HG03432 (cell line): ENCODE results near the gene ZNF133.
"Not testable (repeated sequence)": the region's sequence is repeated elsewhere in the genome, so short reads cannot be mapped to it uniquely, and the experiment has no call there.

Source experiments
- ATAC-seq: cut with Tn5 transposase; IDR thresholded peaks from one replicate; pipeline ENCODE4 v1.9.1; 2021; ENCODE audit warnings: mild to moderate bottlenecking, moderate library complexity; ENCODE audit not compliant: unreplicated experiment

The ZNF133 gene

GRCh38 chr20:18284805-18285533, 3.4 kb upstream of the ZNF133 start:
- no peak for ATAC-seq

- ATAC-seq = no peak
Observed at GRCh38 chr20:18287546-18287914, 797 bp upstream of the ZNF133 start.

GRCh38 chr20:18288749-18289267, 481 bp downstream of the ZNF133 start:
- ATAC-seq = no peak

- no peak for ATAC-seq
Observed at GRCh38 chr20:18289306-18289705, 979 bp downstream of the ZNF133 start.

- ATAC-seq = no peak
Observed at GRCh38 chr20:18299364-18299763, 11.0 kb downstream of the ZNF133 start.

GRCh38 chr20:18304618-18305017, 16.3 kb downstream of the ZNF133 start:
- no peak for ATAC-seq

GRCh38 chr20:18307301-18307700, 19.0 kb downstream of the ZNF133 start:
- no peak for ATAC-seq

- no peak for ATAC-seq
Observed at GRCh38 chr20:18310051-18310450, 21.7 kb downstream of the ZNF133 start.

GRCh38 chr20:18310592-18310991, 22.3 kb downstream of the ZNF133 start:
- no peak for ATAC-seq

- ATAC-seq = no peak
Observed at GRCh38 chr20:18312723-18313122, 24.4 kb downstream of the ZNF133 start.

GRCh38 chr20:18313411-18313810, 25.1 kb downstream of the ZNF133 start:
- ATAC-seq = no peak

- no peak for ATAC-seq
Observed at GRCh38 chr20:18314786-18315406, 26.6 kb downstream of the ZNF133 start.

GRCh38 chr20:18316166-18316565, 27.8 kb downstream of the ZNF133 start:
- ATAC-seq = no peak

GRCh38 chr20:18321316-18321715, 33.0 kb downstream of the ZNF133 start:
- no peak for ATAC-seq

- ATAC-seq = no peak
Observed at GRCh38 chr20:18321976-18322950, 33.9 kb downstream of the ZNF133 start.

GRCh38 chr20:18323705-18324104, 35.4 kb downstream of the ZNF133 start:
- ATAC-seq = no peak

GRCh38 chr20:18324596-18325089, 36.3 kb downstream of the ZNF133 start:
- no peak for ATAC-seq

- no peak for ATAC-seq
Observed at GRCh38 chr20:18326990-18327389, 38.7 kb downstream of the ZNF133 start.

- ATAC-seq = no peak
Observed at GRCh38 chr20:18331694-18332093, 43.4 kb downstream of the ZNF133 start.

GRCh38 chr20:18349749-18350148, 61.4 kb downstream of the ZNF133 start:
- not testable (repeated sequence) for ATAC-seq

GRCh38 chr20:18359854-18360253, 71.5 kb downstream of the ZNF133 start:
- ATAC-seq = no peak
